ENCODE data around the gene LRRC14B.

GRCh38 chr5:187617-188451 is 3.5 kb upstream of the LRRC14B start:
- no peak for TF ChIP-seq YY1 (IDR thresholded peaks at IDR 0.05; ENCODE audit: insufficient read depth, insufficient read length)
- no peak for TF ChIP-seq SUZ12 (IDR thresholded peaks at IDR 0.05; ENCODE audit: extremely low read depth, insufficient read depth, insufficient read length)
- TF ChIP-seq ZNF274 (IDR thresholded peaks at IDR 0.05; ENCODE audit: low read depth, low read length), result no peak

Measured in NT2/D1 (cell line).